Activated CD4-positive, CD25-positive, alpha-beta regulatory T cell treated with anti-CD3 and anti-CD28 coated beads, Interleukin-2, amount 50 U/mL, for 72 hours (primary cell): ENCODE measurements around the gene MPG.
"Not testable (repeated sequence)": the region's sequence is repeated elsewhere in the genome, so short reads cannot be mapped to it uniquely, and the experiment has no call there.

Source experiments
- DNase-seq: peaks from one replicate; pipeline ENCODE4 v3.0.0; 2021

The MPG gene

DNA sequence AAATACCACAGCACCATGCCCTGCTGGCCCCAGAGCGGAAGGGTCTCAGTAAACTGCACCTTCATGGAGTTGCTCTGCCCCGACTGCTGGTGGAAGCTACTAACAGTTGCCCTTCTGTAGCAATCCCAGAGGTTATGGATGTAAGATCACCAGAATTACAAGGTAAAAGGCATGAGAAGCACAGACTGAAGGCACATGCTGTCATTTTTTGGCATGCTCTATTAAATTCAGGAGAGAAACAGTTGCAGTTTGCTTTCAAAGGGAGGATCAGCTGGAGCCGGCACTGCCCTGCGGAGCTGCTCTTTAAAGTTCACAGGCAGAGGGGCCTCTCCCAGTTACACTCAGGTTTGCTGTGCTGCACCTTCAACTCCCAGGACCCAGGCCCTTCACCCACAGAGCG lies 41.3 kb downstream of the MPG start:
- no peak for DNase-seq

DNA sequence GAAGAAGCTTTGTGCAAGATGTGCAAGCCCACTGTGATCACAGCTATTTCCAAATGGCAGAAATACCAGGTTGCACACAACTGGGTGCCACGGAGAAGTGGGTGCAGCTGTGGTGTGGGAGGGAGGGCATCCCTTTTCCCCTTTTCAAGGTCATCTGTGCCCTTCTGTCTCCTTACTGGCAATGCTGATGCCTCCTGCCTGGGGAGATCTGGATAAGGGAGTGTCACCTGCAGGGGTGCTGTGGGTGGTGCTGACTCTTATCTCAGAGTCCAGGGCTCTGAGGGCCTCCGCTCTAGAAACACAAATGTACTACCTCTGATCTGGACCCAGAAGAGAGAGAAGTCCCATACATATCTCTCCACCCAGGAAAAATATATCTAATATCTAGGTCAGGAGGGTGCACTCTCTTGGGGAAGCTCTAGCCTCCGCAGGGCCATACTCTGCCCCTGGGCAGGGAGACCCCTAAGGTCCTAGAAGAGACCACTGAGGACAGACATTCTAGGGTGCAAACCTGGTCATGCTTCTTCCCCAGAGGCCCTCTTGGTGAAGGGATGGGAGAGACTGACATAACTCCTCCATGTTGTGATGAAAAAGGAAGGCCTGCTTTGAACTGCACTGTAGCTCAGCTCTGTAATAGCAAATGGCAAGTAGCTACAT lies 41.9 kb downstream of the MPG start:
- DNase-seq, result no peak

DNA sequence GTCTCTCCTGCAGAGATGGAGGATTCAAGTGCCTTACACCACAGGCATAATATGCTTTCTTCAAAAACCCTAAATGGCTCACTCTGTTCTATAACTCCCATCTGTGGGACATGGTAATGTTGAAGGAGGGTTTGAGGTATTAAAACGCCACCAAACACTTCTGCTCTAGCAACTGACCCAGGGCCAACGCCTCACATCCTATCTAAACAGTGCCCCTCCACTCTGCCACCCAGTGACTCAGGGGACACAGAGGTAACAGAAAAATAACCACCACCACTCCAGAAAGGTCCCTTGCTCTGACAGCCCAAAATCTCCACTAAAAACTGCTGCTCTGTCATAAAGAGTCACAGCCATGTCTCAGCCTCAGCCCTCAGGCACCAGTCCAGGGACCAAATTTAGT lies 42.7 kb downstream of the MPG start:
- DNase-seq, result no peak

- DNase-seq, result no peak
These were observed 44.3 kb downstream of the MPG start for GRCh38 chr16:122361-122760.

DNA sequence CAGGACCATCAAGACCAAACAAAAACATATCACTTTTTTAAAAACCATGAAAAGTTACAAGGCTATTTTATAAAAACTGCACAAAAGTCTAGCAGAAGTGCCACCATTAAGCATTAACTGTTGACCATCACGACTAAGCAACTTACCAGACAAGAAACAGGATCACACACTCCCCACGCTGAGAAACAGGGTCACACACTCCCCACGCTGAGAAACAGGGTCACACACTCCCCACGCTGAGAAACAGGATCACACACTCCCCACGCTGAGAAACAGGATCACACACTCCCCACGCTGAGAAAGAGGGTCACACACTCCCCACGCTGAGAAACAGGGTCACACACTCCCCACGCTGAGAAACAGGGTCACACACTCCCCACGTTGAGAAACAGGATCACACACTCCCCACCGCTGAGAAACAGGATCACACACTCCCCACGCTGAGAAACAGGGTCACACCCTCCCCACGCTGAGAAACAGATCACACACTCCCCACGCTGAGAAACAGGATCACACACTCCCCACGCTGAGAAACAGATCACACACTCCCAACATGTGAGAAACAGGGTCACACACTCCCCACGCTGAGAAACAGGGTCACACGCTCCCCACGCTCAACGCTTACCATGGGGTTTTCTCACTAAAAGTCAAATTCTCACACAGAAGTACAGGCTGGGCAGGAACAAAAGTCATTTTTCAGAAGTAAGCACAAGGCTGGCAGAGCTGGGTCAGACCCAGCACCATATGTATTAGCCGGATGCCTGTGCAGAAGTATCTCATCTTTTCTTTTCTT lies 45.7 kb downstream of the MPG start:
- DNase-seq, result not testable (repeated sequence)

GRCh38 chr16:125011-125410 lies 47.0 kb downstream of the MPG start:
- DNase-seq, result no peak

DNA sequence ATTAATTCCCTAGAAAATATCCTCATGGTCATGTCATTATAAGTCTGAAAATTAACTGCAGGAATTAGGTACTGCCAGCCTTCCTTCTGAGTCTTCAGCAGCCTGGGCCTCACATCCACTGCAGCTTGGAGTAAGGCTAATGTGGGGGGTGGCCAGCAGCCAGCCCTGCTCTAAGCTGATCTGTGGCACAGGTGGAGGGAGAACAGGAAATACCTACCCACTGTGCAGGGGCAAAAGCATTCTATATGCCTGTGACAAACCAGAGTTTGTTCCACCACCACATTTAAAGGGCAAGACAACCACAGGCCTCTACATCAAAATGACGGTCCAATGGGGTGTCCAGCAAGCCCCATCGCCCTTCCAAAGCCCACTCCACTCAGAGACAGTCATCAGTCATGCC lies 51.0 kb downstream of the MPG start:
- DNase-seq, result no peak

DNA sequence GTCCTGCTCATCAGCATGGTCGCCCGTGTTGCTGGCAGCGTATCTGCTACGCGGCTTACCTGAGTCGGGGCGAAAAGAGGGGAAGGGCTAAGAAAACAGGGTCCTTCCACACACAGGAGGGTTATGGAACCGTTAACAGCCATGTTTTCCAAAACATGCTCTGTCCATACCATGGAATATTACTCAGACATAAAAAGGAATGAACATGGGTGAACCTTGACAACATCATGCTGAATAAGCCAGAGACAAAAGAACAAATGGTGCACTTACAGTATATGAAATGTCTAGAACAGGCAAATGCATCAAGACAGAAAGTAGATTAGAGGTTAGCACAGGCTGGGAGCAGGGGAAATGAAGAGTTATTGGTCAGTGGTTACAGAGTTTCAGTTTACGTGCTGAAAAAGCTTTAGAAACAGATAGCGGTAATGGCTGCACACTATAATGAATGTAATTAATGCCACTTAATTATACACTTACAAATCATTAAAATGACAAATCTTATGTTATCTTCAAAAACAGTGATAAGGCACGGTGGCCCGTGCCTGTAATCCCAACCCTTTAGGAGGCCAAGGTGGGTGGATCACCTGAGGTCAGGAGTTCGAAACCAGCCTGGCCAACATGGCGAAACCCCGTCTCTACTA lies 52.6 kb downstream of the MPG start:
- no peak for DNase-seq

- DNase-seq, result no peak
These were observed 54.1 kb downstream of the MPG start for GRCh38 chr16:132120-132519.

DNA sequence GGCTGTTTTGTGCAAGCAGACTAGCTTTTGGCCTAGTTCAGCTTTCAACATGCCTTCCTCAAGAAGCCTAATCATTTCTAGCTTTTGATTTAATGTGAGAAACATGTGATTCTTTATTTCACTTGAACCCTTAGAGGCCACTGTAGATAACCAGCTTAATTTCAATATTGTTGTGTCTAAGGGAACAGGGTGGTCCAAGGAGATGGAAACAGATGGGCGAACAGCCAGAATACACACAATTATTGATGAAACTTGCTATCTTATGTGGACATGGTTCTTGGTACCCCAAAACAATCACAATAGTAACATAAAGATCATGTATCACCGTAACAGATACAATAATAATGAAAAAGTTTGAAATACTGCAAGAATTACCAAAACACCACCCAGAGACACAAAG lies 55.7 kb downstream of the MPG start:
- no peak for DNase-seq
